ENCODE data around the gene CACNG3. TPM values are rescaled to one million over a fixed set of nuclear protein-coding genes. Genes with fewer than 3 reads are reported as not detected.

The CACNG3 gene
- total RNA-seq, 1 donor from 2014 or later = not detected

- no peak overlapping the region for H3K4me3 ChIP-seq (ENCODE audit: low read depth, low read length)
- no peak for DNase-seq (ENCODE audit: low read depth)
- TF ChIP-seq CTCF (conservative IDR thresholded peaks at IDR 0.05; ENCODE audit: low read depth, low read length) = no peak
Observed at GRCh38 chr16:24409045-24409444, 152.9 kb downstream of the CACNG3 start.

All from epithelial cell of proximal tubule (primary cell).